ENCODE measurements around the gene PARD3B.

PARD3B gene

GRCh38 chr2:205055251-205055650, 510.0 kb downstream of the PARD3B start:
- Histone ChIP-seq H3K9me3 (no peaks in the 10 kb centered on the region), H3K4me1 (peaks cover 9% of the 10 kb centered on the region), H3K27me3 (ENCODE audit: low read depth) (no peaks in the 10 kb centered on the region), H3K4me3 (no peak overlapping the region), H3K36me3 (replicated peaks) (no peaks in the 10 kb centered on the region)
- in situ Hi-C loops (cut with MboI; ENCODE audit: low sequenced_read_pairs), result no loop called here
- DNase-seq (ENCODE audit: low spot score in 2 of 2), result no peak

GRCh38 chr2:205056151-205056561, 510.9 kb downstream of the PARD3B start:
- Histone ChIP-seq H3K9me3 (no peaks in the 10 kb centered on the region), H3K27me3 (ENCODE audit: low read depth) (no peaks in the 10 kb centered on the region), H3K4me1 (peaks cover 16% of the 10 kb centered on the region), H3K36me3 (replicated peaks) (no peaks in the 10 kb centered on the region), H3K4me3 (no peak overlapping the region)
- in situ Hi-C loops (cut with MboI; ENCODE audit: low sequenced_read_pairs), result no loop called here
- no peak for DNase-seq (ENCODE audit: low spot score in 2 of 2)

- no peak for DNase-seq (ENCODE audit: low spot score in 2 of 2)
- Histone ChIP-seq H3K4me3 (no peak overlapping the region), H3K9me3 (no peaks in the 10 kb centered on the region), H3K27me3 (ENCODE audit: low read depth) (no peaks in the 10 kb centered on the region), H3K36me3 (replicated peaks) (no peaks in the 10 kb centered on the region), H3K4me1 (peaks cover 22% of the 10 kb centered on the region)
- in situ Hi-C loops (cut with MboI; ENCODE audit: low sequenced_read_pairs), result no loop called here
Observed at GRCh38 chr2:205058409-205058808, 513.1 kb downstream of the PARD3B start.

- peak; percentile 30 to 99 for DNase-seq (ENCODE audit: low spot score in 2 of 2)
- in situ Hi-C loops (cut with MboI; ENCODE audit: low sequenced_read_pairs), result no loop called here
Observed at GRCh38 chr2:205060269-205060668, 515.0 kb downstream of the PARD3B start.

GRCh38 chr2:205066081-205066480, 520.8 kb downstream of the PARD3B start:
- H3K4me3 ChIP-seq, result no peak overlapping the region
- H3K9me3 ChIP-seq, result no peaks in the 10 kb centered on the region
- no peaks in the 10 kb centered on the region for H3K36me3 ChIP-seq (replicated peaks)
- H3K4me1 ChIP-seq, result peaks cover 18% of the 10 kb centered on the region
- in situ Hi-C loops (cut with MboI; ENCODE audit: low sequenced_read_pairs), result no loop called here
- DNase-seq (ENCODE audit: low spot score in 2 of 2), result no peak
- H3K27me3 ChIP-seq (ENCODE audit: low read depth), result no peaks in the 10 kb centered on the region

More at GRCh38 chr2:205060269-205060668, 515.0 kb downstream of the PARD3B start:
- Histone ChIP-seq H3K27me3 (ENCODE audit: low read depth) (no peaks in the 10 kb centered on the region), H3K4me3 (no peak overlapping the region), H3K9me3 (no peaks in the 10 kb centered on the region), H3K36me3 (replicated peaks) (no peaks in the 10 kb centered on the region), H3K4me1 (peaks cover 22% of the 10 kb centered on the region)

GRCh38 chr2:205069928-205070327, 524.7 kb downstream of the PARD3B start:
- no peak for DNase-seq (ENCODE audit: low spot score in 2 of 2)
- Histone ChIP-seq H3K27me3 (ENCODE audit: low read depth) (no peaks in the 10 kb centered on the region), H3K4me1 (peaks cover 18% of the 10 kb centered on the region), H3K9me3 (no peaks in the 10 kb centered on the region), H3K4me3 (no peak overlapping the region), H3K36me3 (replicated peaks) (no peaks in the 10 kb centered on the region)
- in situ Hi-C loops (cut with MboI; ENCODE audit: low sequenced_read_pairs), result no loop called here

- Histone ChIP-seq H3K27me3 (ENCODE audit: low read depth) (no peaks in the 10 kb centered on the region), H3K4me1 (peaks cover 21% of the 10 kb centered on the region), H3K4me3 (no peak overlapping the region), H3K36me3 (replicated peaks) (no peaks in the 10 kb centered on the region), H3K9me3 (no peaks in the 10 kb centered on the region)
- in situ Hi-C loops (cut with MboI; ENCODE audit: low sequenced_read_pairs), result no loop called here
- no peak for DNase-seq (ENCODE audit: low spot score in 2 of 2)
Observed at GRCh38 chr2:205070889-205071288, 525.6 kb downstream of the PARD3B start.

- no peak overlapping the region for H3K4me3 ChIP-seq
- no peak for DNase-seq (ENCODE audit: low spot score in 2 of 2)
- in situ Hi-C loops (cut with MboI; ENCODE audit: low sequenced_read_pairs), result no loop called here
- H3K9me3 ChIP-seq, result no peaks in the 10 kb centered on the region
- H3K36me3 ChIP-seq (replicated peaks), result no peaks in the 10 kb centered on the region
- no peaks in the 10 kb centered on the region for H3K27me3 ChIP-seq (ENCODE audit: low read depth)
- peaks cover 37% of the 10 kb centered on the region for H3K4me1 ChIP-seq
Observed at GRCh38 chr2:205073433-205074020, 528.3 kb downstream of the PARD3B start.

GRCh38 chr2:205076405-205076804, 531.1 kb downstream of the PARD3B start:
- in situ Hi-C loops (cut with MboI; ENCODE audit: low sequenced_read_pairs), result no loop called here
- Histone ChIP-seq H3K27me3 (ENCODE audit: low read depth) (no peaks in the 10 kb centered on the region), H3K36me3 (replicated peaks) (no peaks in the 10 kb centered on the region), H3K9me3 (no peaks in the 10 kb centered on the region), H3K4me1 (peaks cover 24% of the 10 kb centered on the region), H3K4me3 (no peak overlapping the region)
- peak in 1 of 2 experiments; percentile 11 for DNase-seq (ENCODE audit: low spot score in 2 of 2)

- no peak for DNase-seq (ENCODE audit: low spot score in 2 of 2)
- in situ Hi-C loops (cut with MboI; ENCODE audit: low sequenced_read_pairs), result no loop called here
- Histone ChIP-seq H3K4me3 (no peak overlapping the region), H3K27me3 (ENCODE audit: low read depth) (no peaks in the 10 kb centered on the region), H3K4me1 (peaks cover 24% of the 10 kb centered on the region), H3K36me3 (replicated peaks) (no peaks in the 10 kb centered on the region), H3K9me3 (no peaks in the 10 kb centered on the region)
Observed at GRCh38 chr2:205077159-205077558, 531.9 kb downstream of the PARD3B start.

- no peaks in the 10 kb centered on the region for H3K36me3 ChIP-seq (replicated peaks)
- H3K4me3 ChIP-seq, result no peak overlapping the region
- DNase-seq (ENCODE audit: low spot score in 2 of 2), result no peak
- H3K4me1 ChIP-seq, result peaks cover 20% of the 10 kb centered on the region
- in situ Hi-C loops (cut with MboI; ENCODE audit: low sequenced_read_pairs), result no loop called here
- no peaks in the 10 kb centered on the region for H3K27me3 ChIP-seq (ENCODE audit: low read depth)
- no peaks in the 10 kb centered on the region for H3K9me3 ChIP-seq
Observed at GRCh38 chr2:205078762-205079161, 533.5 kb downstream of the PARD3B start.

GRCh38 chr2:205079173-205079572, 533.9 kb downstream of the PARD3B start:
- Histone ChIP-seq H3K9me3 (no peaks in the 10 kb centered on the region), H3K4me3 (no peak overlapping the region), H3K36me3 (replicated peaks) (no peaks in the 10 kb centered on the region), H3K4me1 (peaks cover 18% of the 10 kb centered on the region), H3K27me3 (ENCODE audit: low read depth) (no peaks in the 10 kb centered on the region)
- DNase-seq (ENCODE audit: low spot score in 2 of 2), result no peak
- in situ Hi-C loops (cut with MboI; ENCODE audit: low sequenced_read_pairs), result no loop called here

- no peaks in the 10 kb centered on the region for H3K27me3 ChIP-seq (ENCODE audit: low read depth)
- H3K4me3 ChIP-seq, result no peak overlapping the region
- in situ Hi-C loops (cut with MboI; ENCODE audit: low sequenced_read_pairs), result no loop called here
- H3K36me3 ChIP-seq (replicated peaks), result no peaks in the 10 kb centered on the region
- H3K9me3 ChIP-seq, result no peaks in the 10 kb centered on the region
- H3K4me1 ChIP-seq, result peaks cover 4% of the 10 kb centered on the region
- peak; percentile 19 to 23 for DNase-seq (ENCODE audit: low spot score in 2 of 2)
Observed at GRCh38 chr2:205086662-205087061, 541.4 kb downstream of the PARD3B start.

- no peaks in the 10 kb centered on the region for H3K9me3 ChIP-seq
- H3K4me3 ChIP-seq, result no peak overlapping the region
- in situ Hi-C loops (cut with MboI; ENCODE audit: low sequenced_read_pairs), result no loop called here
- no peak for DNase-seq (ENCODE audit: low spot score in 2 of 2)
- H3K36me3 ChIP-seq (replicated peaks), result no peaks in the 10 kb centered on the region
- H3K4me1 ChIP-seq, result peaks cover 4% of the 10 kb centered on the region
- H3K27me3 ChIP-seq (ENCODE audit: low read depth), result no peaks in the 10 kb centered on the region
Observed at GRCh38 chr2:205087862-205088261, 542.6 kb downstream of the PARD3B start.

GRCh38 chr2:205089958-205090357, 544.7 kb downstream of the PARD3B start:
- Histone ChIP-seq H3K4me3 (no peak overlapping the region), H3K27me3 (ENCODE audit: low read depth) (no peaks in the 10 kb centered on the region), H3K36me3 (replicated peaks) (no peaks in the 10 kb centered on the region), H3K4me1 (peaks cover 4% of the 10 kb centered on the region), H3K9me3 (no peaks in the 10 kb centered on the region)
- in situ Hi-C loops (cut with MboI; ENCODE audit: low sequenced_read_pairs), result no loop called here
- no peak for DNase-seq (ENCODE audit: low spot score in 2 of 2)

All from HAP-1 (cell line).